GM19395 (cell line): ENCODE data around the gene LRP1-AS.

Source experiments
- ATAC-seq: cut with Tn5 transposase; IDR thresholded peaks from one replicate; pipeline ENCODE4 v1.9.1; 2021; ENCODE audit warnings: mild to moderate bottlenecking, moderate library complexity; ENCODE audit not compliant: unreplicated experiment

LRP1-AS gene

DNA sequence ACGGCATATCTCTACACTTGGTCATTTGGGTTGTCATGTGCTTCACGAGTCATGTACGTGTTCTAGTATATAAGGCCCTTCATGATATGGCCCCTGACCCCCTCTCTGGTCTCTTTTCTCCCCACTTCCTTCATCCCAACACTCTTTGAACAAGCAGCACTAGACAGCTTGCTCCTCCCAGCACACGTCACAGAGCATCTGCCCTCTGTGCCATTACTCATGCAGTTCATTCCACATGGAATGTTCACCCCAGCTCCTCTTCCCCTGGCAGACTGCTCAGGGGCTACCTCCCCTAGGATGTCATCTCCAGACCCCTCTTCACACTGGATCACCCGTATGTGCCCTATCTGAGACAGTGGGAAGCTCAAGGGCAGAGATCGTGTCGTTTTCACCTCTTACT is 14.1 kb upstream of the LRP1-AS start:
- ATAC-seq = no peak

DNA sequence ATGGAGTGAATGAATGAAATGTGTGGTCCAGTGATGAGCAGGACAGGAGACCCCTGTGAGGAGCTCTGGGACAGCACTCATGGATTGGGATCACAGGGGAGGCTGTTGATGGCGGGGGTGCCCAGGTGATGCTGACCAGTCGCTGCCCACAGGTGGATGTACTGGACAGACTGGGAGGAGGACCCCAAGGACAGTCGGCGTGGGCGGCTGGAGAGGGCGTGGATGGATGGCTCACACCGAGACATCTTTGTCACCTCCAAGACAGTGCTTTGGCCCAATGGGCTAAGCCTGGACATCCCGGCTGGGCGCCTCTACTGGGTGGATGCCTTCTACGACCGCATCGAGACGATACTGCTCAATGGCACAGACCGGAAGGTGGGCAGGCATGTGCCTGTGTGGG is 13.3 kb upstream of the LRP1-AS start:
- no peak for ATAC-seq

DNA sequence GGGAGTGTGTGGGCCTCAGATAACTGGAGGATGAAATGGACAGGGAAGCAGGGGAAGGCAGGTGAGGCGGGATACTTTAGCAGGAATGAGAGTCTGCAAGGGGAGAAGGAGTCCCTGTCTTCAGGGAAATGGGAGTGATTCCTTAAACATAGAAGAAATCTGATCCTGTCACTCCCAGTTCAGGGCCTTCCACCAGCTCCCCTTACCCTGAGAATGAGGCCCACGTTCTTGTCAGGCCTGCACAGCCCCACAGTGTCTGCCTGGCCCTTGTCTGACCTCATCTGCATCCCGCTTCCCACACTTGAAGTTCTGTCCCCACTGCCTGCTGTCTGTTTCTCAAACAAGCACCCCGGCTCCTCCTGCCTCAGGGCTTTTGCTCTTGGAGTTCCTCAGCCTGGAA is 12.6 kb upstream of the LRP1-AS start:
- no peak for ATAC-seq

DNA sequence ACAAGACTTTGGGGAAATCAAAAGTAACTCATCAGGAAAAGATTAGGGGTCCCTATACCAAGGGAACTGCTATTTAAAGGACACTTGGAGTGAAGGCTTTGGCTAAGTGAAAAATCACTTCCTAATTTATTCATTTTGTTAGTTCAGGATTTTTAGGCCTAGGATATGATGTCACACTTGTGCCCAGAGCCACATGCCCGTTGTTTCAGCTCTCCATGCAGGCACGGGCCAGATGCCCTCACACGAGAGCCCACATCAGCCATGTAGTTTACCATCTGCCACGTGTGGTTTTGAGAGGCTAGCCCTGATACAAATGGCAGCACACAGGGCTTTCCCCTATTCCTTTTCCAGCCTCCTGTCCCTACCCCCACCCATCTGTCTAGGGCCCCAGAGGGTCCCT is 11.9 kb upstream of the LRP1-AS start:
- ATAC-seq = no peak

DNA sequence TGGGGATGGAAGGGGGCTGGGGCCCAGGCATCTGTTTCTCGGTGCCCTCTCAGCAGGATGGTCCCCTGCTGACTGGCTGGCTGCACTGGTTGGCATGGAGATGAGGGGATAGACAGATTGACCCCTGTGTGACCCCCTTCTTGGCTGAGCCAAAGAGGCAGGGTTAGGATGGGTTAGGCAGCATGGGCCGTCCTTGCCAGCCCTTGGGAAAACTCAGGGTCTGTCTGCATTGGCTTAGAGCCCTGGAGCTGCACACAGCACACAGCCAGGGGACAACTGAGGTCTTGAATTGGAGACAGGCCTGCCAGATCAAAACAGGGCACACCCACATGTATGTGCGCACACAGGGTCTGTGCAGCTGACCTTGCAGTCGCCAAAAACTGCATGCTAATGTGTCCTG is 11.2 kb upstream of the LRP1-AS start:
- no peak for ATAC-seq

DNA sequence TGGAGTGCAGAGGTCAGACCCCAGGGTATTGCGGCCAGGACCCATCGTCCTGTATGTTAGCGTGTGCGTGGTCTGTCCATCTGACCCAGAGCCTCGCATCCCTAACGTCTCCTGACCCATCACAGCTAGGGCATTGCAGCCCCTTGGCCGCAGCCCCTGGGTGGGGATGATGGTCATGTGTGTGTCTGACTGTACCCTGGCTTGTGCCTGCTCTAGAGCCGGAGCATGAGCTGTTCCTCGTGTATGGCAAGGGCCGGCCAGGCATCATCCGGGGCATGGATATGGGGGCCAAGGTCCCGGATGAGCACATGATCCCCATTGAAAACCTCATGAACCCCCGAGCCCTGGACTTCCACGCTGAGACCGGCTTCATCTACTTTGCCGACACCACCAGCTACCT is 10.8 kb upstream of the LRP1-AS start:
- no peak for ATAC-seq

DNA sequence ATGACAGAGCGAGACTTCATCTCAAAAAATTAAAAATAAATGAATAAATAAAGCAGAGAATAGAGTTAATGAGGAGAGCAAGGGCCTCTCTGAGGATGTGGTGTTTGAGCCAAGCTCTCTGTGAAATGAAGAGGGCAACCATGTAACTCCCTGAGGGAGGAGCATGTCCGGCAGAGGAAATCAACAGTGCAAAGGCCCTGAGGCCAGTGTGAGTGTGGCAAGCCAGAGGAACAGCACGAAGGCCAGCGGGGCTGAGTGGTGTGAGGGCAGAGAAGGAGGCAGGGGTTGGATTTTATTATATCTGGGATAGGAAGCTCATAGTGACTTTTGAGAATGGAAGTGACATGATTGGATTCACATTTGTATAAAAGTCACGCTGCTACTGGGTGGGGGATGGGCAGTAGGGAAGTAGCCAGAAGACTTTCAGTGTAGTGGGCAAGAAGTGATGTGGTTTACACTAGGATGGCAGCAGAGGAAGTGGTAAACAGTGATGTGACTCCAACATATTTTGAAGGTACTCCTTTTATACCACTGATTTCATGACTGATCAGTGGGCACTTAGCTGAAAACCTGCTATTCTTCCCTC is 10.3 kb upstream of the LRP1-AS start:
- ATAC-seq = no peak

DNA sequence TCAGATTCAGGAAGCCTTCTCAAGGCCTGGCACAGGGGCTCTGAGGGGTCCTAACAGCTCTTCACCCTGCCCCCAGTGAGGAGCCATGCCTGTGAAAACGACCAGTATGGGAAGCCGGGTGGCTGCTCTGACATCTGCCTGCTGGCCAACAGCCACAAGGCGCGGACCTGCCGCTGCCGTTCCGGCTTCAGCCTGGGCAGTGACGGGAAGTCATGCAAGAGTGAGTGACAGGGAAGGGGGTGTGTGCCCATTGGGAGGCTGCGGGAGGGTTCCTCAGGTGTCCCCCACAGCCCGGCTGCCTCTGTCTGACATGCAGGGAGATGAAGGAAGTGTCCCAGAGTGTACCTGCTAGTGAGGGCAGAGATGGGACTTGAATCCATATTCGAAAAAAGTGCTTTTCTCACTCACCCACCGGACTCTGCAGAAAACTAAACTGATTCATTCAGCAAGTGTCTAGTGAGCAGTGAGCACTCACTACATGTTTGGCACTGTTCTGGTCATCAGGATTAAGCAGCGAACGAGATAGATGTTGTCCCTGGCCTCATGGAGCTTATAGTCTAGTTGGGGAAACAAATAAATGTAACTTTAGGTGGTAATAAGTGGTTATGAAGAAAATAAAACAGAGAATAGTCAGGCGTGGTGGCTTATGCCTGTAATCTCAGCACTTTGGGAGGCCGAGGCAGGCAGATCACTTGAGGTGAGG is 9.4 kb upstream of the LRP1-AS start:
- ATAC-seq = no peak

DNA sequence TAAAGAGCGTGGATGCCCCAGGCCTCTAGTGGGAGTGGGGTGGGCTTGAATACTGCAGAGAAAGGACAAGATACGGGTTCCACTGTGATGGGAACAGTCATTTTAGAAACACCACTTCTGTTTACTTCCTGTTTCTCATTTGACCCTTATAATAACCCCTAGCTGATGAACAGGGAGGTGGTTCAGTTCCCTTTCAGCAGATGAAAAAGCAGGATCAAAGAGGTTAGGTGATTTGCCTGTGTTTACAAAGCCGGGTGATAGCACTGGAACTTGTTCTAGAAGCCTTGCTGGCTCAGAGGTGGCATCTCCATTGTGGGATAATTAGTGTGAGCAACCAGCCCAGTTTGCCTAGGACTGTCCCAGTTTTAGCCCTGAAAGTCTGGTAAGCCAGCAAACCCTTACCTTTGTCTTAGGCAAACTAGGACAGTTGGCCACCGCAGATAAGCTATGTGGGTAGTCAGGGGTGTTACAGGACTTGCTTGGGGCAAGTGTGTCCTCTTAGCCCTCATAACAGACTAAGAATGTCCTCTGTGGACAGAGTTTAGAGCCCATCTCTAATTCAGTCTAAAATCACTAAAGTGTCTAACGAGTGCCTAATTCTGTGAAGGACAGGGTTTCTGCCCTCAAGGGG is 7.5 kb upstream of the LRP1-AS start:
- ATAC-seq = no peak

DNA sequence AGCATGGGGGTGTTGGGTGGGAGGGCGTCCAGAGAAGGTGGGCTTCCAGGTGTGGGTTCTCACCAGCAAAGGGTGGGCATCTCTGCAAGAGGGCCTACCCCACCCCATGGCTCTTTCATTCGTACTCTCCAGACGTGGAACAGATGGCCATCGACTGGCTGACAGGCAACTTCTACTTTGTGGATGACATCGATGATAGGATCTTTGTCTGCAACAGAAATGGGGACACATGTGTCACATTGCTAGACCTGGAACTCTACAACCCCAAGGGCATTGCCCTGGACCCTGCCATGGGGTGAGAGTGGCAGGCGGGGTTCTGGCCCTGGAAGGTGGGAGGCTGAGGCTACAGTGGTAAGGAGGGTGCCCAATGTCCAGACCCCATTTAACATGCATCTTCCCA is 6.7 kb upstream of the LRP1-AS start:
- ATAC-seq = no peak

DNA sequence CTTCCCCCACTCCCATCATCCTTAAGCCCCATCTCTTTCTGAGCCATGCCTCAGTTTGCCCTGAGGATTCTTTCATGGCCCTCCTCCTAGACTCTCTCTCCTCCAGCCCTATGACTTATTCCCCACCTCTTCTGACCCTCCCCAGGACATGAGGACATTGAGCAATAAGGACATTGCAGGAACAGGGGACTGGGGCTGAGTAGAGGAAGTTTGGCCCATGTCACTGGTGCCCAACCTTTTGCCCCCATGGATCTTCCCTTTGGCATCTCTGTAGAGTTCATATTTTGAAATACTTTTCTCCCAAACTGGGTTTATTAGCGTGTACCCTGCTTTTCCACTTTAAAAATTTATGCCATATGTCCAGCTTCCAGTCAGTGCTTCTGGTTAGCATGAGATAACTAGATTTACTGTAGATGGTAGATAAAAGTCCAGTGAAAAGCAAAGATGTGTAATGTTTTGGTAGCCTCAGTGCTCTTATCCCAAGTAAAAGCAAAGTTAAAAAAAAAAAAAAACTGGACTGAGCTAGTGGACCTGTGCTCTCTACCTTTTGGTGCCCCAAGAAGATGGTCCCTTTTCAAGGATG is 6.1 kb upstream of the LRP1-AS start:
- ATAC-seq = no peak

DNA sequence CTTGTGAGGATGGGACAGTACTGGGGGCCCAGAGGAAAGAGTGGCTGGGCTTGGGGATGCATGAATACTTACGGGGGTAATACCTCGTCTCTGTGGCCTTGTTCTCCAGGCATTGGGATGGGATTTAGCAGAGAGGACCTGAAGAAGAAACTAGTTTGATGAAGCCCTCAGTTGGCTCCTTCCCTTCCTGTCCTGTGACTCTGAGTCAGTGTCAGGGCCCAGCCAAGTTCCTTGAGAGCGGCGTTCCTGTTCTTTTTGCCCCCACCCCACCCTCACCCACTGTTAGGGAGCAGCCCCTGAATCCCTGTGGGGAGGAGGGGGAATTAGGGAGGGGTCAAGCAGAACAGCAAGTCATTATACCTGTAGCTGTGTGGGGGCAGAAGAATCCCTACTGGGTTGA is 5.2 kb upstream of the LRP1-AS start:
- ATAC-seq = no peak

DNA sequence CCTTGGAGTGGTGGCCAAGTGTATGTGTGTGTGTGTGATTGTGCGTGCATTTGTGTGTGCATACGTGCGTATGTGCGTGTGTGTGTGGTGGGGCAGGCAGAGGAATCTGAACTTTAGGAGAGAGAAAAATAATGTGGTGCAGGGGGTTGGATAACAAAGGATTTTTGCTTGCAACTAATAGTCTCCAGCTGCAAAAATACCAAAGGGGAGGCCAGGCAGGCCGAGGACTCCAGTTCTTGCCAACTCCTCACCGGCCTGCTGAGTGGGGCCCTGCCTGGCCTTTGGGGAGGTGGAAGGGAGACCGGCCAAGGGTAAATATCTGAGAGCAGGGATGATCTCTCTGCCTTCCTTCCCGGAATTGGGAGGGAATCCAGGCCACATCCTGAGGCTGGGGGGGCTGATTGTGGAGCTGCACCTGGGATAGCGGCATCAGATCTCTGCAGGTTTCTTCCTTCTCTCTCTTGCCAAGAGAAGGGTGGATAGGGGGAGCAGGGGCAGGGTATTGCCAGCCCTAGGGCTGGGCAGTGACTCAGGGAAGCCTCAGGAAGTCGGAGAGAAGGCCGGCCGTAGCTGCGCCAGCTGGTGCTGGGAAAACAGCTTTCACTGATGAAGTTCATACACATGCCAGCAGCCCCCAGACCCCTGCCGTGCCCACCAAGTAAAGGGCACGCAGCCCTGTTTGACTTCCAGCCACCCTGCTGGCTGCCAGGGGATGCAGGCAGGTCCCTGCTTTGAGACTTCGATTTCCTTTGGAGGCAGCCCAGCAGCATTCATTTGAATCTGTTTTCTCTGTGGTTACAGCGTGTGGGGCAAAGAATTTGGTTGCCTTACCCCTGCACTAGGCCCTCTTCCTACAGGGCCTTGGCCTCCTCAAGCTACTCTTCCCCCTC is 4.6 kb upstream of the LRP1-AS start:
- ATAC-seq = no peak

DNA sequence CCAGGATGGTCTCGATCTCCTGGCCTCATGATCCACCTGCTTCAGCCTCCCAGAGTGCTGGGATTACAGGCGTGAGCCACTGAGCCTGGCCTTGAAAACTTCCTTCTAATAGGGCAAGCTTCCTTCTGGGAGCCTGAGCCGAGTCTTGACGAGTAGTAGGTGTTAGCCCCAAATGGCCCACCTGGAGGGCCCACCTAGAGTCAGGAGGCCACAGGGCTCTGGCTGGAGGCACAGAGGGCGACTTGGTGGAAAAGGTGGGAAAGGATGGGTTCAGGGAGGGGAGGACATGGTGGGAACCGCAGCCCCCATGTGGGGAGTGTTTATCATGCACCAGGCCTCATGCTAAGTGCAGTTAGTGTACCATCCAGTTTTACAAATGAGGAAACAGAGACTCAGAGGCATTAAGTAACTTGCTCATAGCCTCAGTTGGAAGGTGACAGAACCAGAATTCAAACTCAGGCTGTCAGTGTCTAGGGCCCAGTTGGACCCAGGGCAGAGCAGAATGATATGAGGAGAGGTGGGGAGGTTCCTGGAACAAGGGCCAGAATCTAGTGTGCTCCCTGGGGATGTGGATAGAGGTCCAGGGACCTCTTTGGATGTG is 3.1 kb upstream of the LRP1-AS start:
- no peak for ATAC-seq

DNA sequence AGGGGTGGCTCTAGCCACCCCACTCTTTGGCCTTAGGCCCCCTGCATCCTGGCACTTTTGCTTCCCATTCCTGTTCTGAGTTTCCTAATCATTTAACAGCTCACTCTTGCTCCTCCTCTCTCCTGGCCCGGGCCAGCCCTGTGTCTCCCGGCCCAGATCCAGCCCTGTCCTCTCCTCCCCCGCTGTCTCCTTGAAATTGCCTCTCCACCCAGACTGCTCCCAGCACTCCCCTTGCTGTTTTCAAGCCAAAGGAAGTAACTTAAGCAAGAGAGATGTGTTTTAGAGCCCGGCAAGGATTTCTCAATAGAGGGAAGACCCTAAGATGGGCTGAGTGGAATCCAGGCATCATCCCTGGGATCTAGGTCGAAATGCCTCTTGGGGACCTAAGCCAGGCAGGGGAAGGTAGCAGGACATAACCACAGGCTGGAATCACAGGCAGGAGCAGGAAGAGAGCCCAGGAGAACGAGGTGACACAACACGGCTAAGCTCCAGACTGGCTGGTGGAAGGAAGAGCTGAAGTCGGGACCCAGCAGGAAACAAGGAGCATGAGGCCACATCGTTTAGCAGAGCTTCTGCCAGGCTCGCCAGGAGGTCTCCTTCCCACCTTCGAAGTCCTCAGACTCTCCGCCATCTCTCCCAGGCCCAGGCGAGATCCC is 2.0 kb upstream of the LRP1-AS start:
- no peak for ATAC-seq

DNA sequence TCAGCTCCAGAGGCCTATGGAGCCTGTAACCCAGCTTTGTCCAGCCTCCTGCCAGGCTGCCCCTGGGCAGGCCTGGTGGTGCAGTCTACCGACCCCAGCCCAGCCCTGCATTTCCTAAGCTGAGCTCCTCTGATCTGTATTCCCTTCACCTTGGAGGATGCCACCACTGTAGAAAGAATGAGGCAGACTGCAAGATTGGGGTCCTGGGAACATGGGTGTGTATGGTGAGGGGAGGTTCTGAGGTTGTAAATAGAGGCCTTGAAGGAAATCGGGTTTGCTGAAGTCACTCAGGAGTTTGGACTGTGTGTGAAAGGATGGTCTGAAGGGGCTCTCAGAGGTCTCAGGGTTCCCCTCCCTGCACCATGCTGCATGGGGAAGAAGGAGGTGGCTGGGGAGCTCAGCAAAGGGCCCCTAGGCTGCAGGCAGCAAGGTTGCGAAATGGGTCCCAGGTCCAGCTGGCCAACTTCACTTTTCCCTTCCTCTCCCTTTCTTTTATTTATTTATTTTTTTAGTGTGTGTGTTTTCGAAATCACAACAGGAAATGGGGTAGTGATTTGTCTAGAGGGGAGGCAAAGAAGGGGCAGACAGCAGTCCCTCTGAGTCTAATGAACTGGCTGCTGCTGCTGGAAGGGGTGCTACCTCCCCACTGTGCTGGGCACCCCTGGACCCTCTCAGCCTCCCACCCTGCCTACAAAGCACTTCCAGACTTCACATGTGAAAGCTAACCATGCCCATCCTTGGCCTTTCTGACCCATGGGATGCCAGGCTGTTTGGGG is 1.2 kb upstream of the LRP1-AS start:
- no peak for ATAC-seq

DNA sequence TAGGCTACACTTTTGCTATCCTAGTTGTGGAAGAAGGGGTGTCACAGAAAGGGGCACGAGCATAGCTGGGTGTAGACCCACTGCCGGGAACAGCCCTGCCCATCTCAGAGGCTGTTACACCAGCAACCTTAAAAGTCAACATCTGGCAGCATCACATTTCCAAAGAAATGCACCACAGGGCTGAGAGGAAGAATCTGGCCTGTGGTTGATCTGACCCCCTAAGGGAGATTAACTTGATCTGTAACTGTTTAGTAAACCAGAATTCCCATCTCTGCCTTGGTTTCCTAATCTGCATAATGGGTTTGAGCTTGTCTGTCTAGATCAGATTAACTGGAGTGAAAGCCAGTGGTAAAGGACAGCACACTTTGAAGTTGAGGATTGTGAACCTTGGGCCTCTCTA is 1.3 kb downstream of the LRP1-AS start:
- no peak for ATAC-seq

DNA sequence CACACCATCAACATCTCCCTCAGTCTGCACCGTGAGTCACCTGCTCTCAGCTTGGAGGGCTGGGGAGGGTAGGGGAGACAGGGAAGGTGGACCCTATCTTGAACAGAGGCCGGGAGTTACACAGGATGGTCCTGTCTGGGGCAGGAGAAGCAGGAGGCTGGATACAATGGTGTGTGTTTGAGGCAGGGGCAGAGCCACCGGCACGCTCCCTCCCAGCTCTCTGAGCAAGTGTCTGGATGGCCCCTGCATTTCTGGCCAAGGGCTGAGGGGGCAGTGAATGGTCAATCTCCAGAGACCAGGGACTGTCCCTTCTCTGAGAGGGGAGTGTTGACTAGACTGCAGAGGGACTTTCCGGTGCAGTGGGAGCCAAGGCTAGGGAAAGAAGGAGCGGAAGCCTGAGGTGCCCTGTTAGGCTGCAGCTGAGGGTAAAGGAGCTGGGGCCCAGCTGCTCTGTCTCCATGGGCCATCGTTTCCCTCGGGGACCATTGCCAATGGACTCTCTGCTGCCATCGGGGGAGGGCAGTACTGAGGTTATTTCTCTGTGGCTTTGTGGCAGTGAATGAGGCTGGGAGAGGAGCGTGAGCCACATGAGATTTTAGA is 1.9 kb downstream of the LRP1-AS start:
- ATAC-seq = no peak

DNA sequence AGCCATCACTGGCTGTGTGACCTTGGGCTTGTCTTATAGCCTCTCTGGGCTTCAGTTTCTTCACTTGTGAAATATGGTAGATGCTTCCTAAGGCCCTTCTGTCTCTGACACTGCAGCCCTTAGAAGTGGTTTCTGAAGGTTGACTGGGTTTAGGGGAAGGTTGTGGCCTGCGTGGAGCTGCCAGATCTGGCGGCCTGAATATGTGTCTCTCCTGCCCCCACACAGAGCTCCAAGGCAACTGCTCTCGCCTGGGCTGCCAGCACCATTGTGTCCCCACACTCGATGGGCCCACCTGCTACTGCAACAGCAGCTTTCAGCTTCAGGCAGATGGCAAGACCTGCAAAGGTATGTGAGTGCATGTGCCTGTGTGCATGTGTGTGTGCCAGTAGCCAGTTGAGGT is 4.0 kb downstream of the LRP1-AS start:
- ATAC-seq = no peak
